Esophagus muscularis mucosa (tissue), 4 donors: Measurements from ENCODE around the gene HES4.

ENCODE experiments used
- CTCF ChIP-seq, 3 experiments: fragments of 200-600 bp in 2 of 3; fragments of 450-650 bp in 1 of 3; sonication (generic) in 2 of 3; IDR thresholded peaks; one replicate each; pipeline ENCODE4 v1.5.1; 2017 to 2019; ENCODE audit warnings: antibody characterized with exemption in 3 of 3, mild to moderate bottlenecking in 2 of 3, moderate library complexity in 1 of 3
- EP300 ChIP-seq: sonication (generic); formaldehyde crosslinking; IDR thresholded peaks from one replicate; pipeline ENCODE4 v1.6.1; 2017; ENCODE audit warnings: antibody characterized with exemption
- POLR2A ChIP-seq: fragments of 450-650 bp; IDR thresholded peaks from one replicate; pipeline ENCODE4 v1.6.1; 2017; ENCODE audit warnings: antibody characterized with exemption, moderate library complexity, mild to moderate bottlenecking, low read depth
- POLR2AphosphoS5 ChIP-seq, 2 donors: sonication (generic); formaldehyde crosslinking; IDR thresholded peaks; one replicate each; pipeline ENCODE4 v1.6.1; 2017; ENCODE audit warnings: antibody characterized with exemption in 2 of 2

- TF ChIP-seq CTCF (IDR thresholded peaks at IDR 0.05): no peak
- no peak for TF ChIP-seq POLR2A
- TF ChIP-seq EP300: no peak
- TF ChIP-seq POLR2AphosphoS5 (IDR thresholded peaks at IDR 0.05): no peak
Observed at GRCh38 chr1:1011396-1011949, 11.6 kb upstream of the HES4 start.
